GM19324 (cell line): ENCODE data around the gene CHPF.

Source experiments
- ATAC-seq: cut with Tn5 transposase; IDR thresholded peaks from one replicate; pipeline ENCODE4 v1.9.1; 2021; ENCODE audit warnings: mild to moderate bottlenecking, moderate library complexity; ENCODE audit not compliant: unreplicated experiment, low FRiP score

The CHPF gene

GRCh38 chr2:219499555-219499954 lies 44.1 kb downstream of the CHPF start:
- ATAC-seq: no peak

- ATAC-seq: no peak
These were observed 44.6 kb downstream of the CHPF start for GRCh38 chr2:219499058-219499307.

- peak; percentile 94 for ATAC-seq
These were observed 45.1 kb downstream of the CHPF start, which contains the start of gene GMPPA for GRCh38 chr2:219498280-219499057. Gene GMPPA, plus strand, starts transcription at chr2:219498891. Its CDS starts 1,085 bp downstream, at chr2:219499976.

DNA sequence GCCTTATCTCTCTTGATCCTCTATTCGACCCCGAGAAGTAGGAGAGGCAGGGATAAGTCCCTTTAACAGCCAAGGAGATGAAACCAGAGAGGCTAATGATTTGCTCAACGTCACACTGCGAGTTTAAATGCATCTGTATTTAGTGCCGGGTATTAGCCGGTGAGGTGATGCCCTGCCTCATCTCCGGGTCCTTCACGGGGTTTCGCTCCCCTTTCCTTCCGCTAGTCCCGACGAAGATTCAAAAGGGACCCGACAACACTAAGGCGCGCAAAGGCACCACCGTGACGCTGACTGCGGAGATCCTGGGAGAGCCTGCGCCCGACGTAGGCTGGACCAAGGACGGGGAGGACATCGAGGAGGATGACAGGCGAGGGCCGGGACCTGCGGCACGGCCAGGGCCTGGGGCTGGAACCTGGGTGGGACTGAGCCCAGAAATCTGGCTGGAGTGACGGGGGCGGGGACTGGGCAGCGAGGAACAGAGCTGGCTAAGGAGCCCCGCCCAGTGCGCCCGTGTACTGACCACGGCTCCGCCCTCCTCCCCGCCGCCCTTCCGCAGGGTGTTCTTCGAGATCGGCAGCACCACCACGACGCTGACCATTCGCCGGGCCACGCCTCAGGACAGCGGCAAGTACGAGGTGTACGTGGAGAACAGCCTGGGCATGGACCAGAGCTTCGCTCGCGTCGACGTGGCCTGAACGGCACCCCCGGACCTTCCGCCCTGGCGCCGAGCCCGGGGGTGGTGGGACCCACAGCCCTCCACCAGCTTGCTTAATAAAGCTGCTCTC lies 45.9 kb downstream of the CHPF start:
- no peak for ATAC-seq

DNA sequence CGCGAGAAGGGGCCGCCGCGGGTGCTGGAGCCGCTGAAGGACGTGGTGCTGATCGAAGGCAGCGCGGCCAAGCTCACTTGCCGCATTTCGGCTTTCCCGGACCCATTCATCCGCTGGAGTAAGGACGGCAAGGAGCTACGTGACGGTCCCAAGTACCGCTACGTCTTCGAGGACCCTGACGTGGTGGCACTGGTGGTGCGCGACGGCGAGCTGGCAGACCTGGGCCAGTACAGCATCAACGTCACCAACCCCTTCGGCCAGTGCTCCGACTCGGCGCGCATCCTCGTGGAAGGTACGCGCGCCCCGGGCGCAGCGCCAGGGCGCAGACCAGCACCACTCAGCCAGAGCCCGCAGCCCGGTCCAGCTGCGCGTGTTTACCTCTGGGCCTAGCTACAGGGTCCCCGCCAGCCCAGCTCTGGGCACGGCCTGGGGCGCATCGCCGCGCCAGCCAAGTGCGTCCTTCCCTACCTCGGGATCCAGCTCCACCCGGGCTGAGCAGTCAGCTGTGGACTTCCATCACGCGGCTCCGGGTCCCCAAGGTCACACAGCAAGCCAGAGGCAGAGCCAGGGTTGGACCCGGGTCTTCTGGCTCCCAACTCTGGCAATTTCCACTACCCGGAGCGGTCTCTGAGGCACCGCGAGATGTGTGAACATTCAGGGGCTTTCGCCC lies 46.6 kb downstream of the CHPF start:
- ATAC-seq: no peak

DNA sequence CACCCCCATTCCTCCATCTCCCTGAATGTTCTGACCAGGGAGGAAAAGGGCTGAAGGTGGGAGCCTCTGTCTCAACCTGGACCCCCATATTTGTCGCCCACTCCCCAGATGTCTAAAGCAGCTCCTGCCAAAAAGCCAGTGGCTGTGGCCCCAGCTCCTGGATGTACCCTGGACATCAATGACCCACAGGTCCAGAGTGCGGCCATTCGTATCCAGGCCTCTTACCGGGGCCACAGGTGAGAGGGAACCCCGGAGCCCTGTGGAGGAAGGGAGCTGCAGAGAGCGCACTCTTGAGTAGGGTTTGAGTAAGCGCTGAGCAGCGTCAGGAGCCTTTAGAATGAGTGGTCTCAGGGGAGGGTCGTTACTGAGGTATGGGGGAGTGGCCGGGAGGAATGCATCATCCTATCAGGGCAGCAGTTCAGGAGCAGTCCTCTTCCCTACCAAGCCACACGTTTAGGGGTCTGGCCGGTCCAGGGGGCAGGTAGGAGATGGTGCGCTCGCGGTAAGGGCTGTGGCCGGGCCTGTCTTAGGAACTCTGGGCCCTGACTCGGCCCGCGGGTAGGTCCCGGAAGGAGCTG lies 47.3 kb downstream of the CHPF start:
- ATAC-seq: no peak

GRCh38 chr2:219495531-219496122 lies 48.0 kb downstream of the CHPF start:
- no peak for ATAC-seq

DNA sequence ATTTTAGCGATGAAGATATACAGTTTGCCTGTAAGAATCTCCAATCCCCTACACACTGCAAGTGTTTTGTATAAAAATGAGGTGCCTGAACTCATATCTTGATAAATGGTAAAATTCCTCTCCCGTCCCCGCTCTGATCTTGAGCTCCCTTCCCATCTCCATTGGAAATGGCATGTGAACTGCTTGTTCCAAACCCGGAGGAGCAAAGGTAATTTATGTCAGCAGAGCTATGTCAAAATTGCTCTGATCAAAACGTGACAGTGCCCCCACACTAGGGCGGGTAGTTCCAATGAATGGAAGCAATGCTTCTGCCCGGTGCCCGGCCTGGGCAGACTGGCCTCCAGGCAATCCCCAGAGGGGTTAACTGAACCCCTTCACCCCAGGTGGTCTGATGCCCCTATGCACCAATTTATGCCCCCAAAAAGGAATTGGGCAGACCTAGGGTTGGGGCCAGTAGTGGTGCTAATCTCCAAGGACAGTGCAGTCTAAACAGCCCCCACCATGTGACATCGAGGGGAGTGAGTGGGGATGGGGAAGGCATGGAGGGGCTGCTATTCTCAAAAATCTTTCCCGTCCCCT lies 48.6 kb downstream of the CHPF start:
- no peak for ATAC-seq

DNA sequence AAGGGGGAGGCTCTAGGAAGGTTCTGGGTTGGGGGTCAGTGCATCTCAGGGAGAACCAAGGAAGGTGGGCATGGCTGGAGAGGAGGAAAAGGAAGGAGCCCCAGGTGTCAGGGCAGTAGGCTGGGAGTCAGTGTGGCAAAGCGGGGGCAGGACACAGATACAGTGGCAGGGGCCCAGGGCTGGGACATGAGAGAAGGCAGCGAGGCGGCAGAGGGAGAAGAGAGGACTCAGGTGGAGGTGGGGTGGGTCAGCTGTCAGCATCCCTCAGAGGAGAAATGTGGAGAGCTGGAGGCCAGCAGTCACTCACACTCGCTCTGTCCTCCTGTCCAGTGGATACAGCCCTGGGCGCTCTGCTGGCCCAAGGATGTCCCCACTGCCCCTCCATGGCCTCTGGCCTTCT lies 50.5 kb downstream of the CHPF start:
- ATAC-seq: no peak

- ATAC-seq: no peak
These were observed 51.0 kb downstream of the CHPF start for GRCh38 chr2:219492575-219492974.

DNA sequence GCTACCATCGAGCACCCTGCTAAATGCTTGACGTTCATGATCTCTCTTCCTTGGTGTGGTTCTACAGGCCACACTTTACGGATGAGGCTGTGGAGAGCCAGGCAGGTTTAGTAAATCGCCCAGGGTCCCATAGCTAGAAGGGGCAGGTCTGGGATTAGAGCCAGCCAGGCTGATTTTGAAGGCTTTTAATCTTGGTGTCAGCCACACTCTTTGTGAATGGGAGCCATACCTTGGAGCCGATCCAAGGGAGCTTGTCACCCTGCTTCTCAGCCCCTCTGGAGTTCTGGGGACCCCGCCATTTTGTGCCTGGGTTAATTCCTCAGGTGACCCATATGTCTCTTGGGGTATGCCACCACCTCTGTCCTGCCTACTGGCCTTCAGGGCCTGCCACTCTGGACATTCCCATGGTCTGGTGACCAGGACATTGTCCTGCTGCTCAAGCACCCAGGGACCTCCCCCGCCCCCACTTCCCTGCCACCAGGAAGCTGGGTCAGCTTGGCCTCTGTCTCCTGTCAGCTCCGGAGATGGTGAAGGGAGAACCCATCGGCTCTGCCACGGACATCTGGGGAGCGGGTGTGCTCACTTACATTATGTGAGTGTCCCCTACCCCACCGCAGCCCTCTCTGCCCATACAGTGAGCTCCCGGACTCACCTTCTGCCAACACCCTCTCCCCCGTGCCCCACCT lies 52.2 kb downstream of the CHPF start:
- no peak for ATAC-seq

GRCh38 chr2:219490600-219491130 lies 52.9 kb downstream of the CHPF start:
- ATAC-seq: no peak

DNA sequence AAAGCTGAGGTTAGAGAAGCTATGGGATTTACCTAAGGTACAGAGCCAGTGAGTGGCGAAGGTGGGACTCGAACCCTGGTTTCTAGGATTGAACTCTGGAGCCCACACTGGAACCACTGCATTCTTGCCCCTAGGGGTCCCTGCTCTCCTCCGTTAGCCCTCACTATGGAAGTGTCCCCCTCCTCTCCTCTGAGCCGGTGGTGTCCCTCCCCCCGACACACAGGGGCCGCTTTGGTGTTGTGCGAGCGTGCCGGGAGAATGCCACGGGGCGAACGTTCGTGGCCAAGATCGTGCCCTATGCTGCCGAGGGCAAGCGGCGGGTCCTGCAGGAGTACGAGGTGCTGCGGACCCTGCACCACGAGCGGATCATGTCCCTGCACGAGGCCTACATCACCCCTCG lies 53.4 kb downstream of the CHPF start:
- ATAC-seq: no peak

DNA sequence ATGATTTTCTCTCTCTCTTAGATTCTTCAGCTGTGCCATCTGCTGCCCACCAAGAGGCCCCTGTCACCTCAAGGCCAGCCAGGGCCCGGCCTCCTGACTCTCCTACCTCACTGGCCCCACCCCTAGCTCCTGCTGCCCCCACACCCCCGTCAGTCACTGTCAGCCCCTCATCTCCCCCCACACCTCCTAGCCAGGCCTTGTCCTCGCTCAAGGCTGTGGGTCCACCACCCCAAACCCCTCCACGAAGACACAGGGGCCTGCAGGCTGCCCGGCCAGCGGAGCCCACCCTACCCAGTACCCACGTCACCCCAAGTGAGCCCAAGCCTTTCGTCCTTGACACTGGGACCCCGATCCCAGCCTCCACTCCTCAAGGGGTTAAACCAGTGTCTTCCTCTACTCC lies 54.3 kb downstream of the CHPF start:
- ATAC-seq: no peak
